Activated CD4-positive, alpha-beta memory T cell treated with anti-CD3 and anti-CD28 coated beads, Interleukin-2, amount 10 ng/mL, durations not matched to agents 7 days and 5 days (primary cell): Measurements from ENCODE around the gene CELF4. TPM values are rescaled to one million over a fixed set of nuclear protein-coding genes. Genes with fewer than 3 reads are reported as not detected.
A peak's percentile ranks its signal among the peaks of the same experiment; 100 is the strongest.

Experiments used
- CTCF ChIA-PET: fragments of 350-600 bp; sonication (Branson Sonifier 250); formaldehyde crosslinking; loops from one replicate; lab custom pipeline; 2021; ENCODE audit warnings: antibody characterized with exemption, inconsistent platforms; lab: Charles Lee
- POLR2A ChIA-PET: fragments of 350-600 bp; sonication (Branson Sonifier 250); formaldehyde crosslinking; loops from one replicate; lab custom pipeline; 2021; ENCODE audit warnings: antibody characterized with exemption; lab: Charles Lee
- DNase-seq: peaks from one replicate; pipeline ENCODE4 v3.0.0-alpha.2; 2020
- H3K27ac Mint-ChIP-seq: one replicate; pipeline ENCODE4 v1.8.0; 2021; ENCODE audit warnings: mild to moderate bottlenecking, mixed read lengths
- H3K27me3 Mint-ChIP-seq: one replicate; pipeline ENCODE4 v1.8.0; 2021; ENCODE audit warnings: mixed read lengths
- H3K36me3 Mint-ChIP-seq: one replicate; pipeline ENCODE4 v1.8.0; 2021; ENCODE audit warnings: low read depth, mixed read lengths
- H3K4me1 Mint-ChIP-seq: one replicate; pipeline ENCODE4 v1.8.0; 2021; ENCODE audit warnings: mixed read lengths
- H3K4me3 Mint-ChIP-seq: one replicate; pipeline ENCODE4 v1.8.0; 2021; ENCODE audit warnings: mild to moderate bottlenecking, mixed read lengths
- H3K9me3 Mint-ChIP-seq: one replicate; pipeline ENCODE4 v1.8.0; 2021; ENCODE audit warnings: mixed read lengths
- total RNA-seq, 2 experiments: library from RNA; stranded (reverse); gene quantifications; one replicate each; pipeline ENCODE4 v1.2.3, GENCODE V29; 2021

Gene CELF4
- total RNA-seq, result not detected

DNA sequence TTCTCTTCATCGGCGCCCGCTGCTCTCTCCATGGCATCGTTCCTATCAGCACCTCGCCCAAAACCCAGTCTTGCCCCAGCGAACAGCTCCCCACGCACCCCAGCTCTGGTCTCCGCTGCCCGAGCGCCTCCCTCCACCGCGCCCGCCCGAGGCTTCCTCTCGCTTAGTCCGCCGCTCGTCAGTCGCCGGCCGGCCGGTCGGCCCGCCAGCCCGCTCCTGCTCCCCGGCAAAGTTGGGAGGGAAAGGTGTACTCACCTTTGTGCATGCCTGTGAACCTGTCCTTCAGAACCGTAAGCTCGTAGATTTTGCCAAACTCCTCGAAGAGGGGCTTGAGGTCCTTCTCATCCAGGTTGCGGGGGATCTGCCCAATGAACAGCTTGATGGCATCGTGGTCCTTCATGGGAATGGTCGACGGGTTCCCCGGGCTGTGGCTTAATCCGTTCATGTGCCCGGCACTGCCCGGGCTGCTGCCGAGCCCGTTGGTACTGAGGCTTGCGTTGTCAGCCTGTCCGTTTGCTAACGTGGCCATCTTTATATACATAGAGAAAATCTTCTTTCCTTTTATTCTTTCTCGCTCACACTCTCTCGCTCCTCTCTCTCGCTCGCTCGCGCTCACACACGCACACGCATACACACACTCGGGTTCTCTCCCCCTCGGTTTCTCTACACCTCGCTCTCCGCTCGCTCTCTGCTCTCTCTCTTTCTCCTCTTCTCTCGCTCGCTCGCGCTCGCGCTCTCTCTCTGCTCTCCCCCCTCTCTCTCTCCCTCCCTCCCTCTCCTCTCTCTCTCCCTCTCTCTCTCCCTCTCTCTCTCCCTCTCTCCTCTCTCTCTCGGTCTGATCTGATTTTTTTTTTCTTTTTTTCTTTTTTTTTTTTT, at the start of gene CELF4:
TSS of gene CELF4 (minus strand) at position 698 of the 876 bp plus-strand sequence.
- Mint-ChIP-seq H3K9me3 (no peaks in the 10 kb centered on the region), H3K4me3 (peak within 1 kb of the TSS; percentile 24), H3K36me3 (no peaks in the 10 kb centered on the region), H3K27me3 (peaks cover 54% of the 10 kb centered on the region), H3K4me1 (peaks cover 9% of the 10 kb centered on the region), H3K27ac (no peak within 1 kb of the TSS)
- DNase-seq, result no peak
- ChIA-PET POLR2A (no interaction called here), CTCF (no interaction called here)

DNA sequence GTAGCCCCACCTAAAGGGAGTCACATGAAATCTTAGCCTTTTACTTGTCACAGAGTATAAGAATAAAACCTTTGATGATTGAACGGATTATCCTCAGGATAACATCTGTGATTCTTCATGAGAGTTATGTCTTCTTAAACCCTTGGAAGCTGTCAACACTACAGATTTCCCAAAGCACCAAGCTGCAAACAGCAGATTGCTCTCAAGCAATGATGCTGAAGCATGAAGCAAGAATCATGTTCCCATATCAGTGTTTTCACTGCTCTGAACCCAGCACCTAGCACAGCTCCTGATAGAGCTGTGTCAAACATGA, 47.6 kb upstream of the CELF4 start:
- no peaks in the 10 kb centered on the region for H3K4me1 Mint-ChIP-seq
- H3K27ac Mint-ChIP-seq, result no peak overlapping the region
- POLR2A ChIA-PET, result no interaction called here
- CTCF ChIA-PET, result no interaction called here
- no peak overlapping the region for H3K4me3 Mint-ChIP-seq
- no peak for DNase-seq
- H3K36me3 Mint-ChIP-seq, result no peaks in the 10 kb centered on the region
- no peaks in the 10 kb centered on the region for H3K9me3 Mint-ChIP-seq
- H3K27me3 Mint-ChIP-seq, result no peaks in the 10 kb centered on the region

DNA sequence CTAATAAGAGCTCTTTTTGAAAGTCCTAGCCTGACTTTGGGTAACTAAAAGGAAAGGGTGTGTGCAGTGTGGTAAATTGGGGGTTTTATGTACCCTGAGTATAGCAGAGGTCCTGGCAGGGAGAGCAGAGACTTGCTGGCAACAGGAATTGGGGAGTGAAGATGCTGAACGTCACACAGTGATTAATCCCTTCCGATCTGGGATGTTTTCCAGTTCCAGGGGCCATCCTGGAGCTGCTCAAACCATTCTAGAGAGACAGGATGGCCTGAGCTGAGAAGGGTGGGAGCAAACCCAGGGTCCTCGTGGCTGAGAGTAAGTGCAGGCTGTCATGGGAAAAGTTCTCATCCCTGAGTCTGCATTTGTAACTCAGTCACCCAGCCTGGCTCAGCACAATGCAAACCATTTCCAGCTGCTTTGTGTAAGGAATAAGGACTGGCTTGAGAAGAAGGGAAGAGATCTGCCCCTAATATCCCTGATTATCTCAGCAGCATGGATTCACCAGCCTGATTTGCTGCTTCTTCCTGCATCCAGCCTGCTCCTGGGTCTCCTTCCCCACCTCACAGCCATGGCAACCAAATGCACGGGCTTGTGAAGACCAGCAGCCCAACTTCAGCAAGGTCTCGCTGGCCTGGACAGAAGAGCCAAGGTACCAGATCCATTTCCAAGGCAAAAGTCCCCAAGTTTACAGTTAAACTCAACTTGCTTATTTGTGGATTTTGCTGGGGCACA, 47.1 kb upstream of the CELF4 start:
- H3K27me3 Mint-ChIP-seq, result no peaks in the 10 kb centered on the region
- POLR2A ChIA-PET, result no interaction called here
- H3K4me3 Mint-ChIP-seq, result no peak overlapping the region
- no peaks in the 10 kb centered on the region for H3K36me3 Mint-ChIP-seq
- H3K4me1 Mint-ChIP-seq, result no peaks in the 10 kb centered on the region
- no peak for DNase-seq
- no peaks in the 10 kb centered on the region for H3K9me3 Mint-ChIP-seq
- no peak overlapping the region for H3K27ac Mint-ChIP-seq
- CTCF ChIA-PET, result no interaction called here

DNA sequence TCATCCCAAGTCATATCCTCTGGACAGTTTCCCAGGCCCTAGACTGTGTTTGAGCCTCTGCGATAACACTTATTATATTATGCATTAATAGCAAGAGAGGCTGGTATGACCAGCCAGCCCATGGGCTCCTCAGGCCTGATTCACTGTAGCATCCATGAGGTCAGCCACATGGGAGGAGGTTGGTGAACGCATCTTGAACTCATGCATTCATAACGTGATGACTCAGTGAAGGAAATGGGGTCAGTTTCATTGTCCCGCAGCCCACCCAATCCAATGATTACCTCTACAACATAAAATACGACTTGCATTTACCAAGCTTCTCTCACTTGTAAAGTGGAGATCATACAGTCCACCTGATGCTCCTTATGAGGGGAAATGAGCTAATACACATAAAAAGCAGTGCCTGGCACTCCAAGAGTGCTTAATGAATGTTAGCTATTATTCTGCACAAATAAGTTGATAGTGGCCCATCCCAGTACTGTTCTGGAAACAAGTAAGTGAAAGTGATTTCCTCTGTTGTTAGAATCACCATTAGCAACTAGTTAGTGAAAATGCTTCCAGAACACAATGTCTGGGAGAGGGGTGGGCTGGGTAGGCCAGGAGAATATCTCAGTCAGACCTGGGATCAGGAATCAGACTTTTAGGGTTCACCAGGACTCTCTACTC, 46.1 kb upstream of the CELF4 start:
- Mint-ChIP-seq H3K36me3 (no peaks in the 10 kb centered on the region), H3K4me3 (no peak overlapping the region), H3K27ac (no peak overlapping the region), H3K9me3 (no peaks in the 10 kb centered on the region), H3K27me3 (no peaks in the 10 kb centered on the region), H3K4me1 (no peaks in the 10 kb centered on the region)
- DNase-seq, result no peak
- CTCF ChIA-PET, result no interaction called here
- POLR2A ChIA-PET, result no interaction called here

DNA sequence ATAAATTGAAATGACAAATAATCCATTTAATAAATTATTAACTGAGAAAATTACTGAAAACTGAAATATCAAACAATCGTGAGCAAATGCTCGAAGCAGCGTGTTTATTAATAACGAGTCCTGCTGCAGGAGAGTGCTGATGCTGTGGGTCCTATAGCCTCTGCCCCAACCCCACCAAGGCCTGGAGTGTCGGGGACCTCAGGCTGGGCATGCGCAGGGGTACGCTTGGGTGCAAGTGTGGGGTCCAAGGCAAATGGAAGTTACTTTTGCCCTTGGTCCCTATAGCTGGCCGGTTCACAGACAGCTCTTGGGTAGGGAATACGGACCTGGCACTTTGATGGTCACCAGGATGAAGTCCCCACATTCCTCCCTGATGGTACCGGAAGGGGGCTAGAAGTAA, 43.3 kb upstream of the CELF4 start:
- H3K9me3 Mint-ChIP-seq, result peaks cover under 1% of the 10 kb centered on the region
- no peak overlapping the region for H3K4me3 Mint-ChIP-seq

DNA sequence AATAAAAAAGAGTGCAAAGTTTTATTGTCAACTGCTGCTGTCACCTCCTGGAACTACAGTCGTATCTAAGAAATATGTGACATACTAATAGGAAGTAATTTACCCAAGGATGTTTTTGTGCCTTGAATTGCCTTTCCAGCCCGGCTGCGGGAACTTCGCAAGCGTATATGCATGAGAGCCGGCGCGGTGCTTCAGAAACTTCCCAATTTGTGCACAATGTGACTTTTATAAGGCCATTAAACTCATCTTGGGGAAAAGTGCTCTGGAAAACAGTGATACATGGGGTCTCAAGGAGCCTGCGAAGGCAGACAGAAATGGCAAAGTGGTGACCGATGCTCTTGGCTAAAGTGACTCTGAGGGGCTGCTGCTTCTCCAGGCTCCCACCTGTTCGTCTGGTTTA, 41.7 kb upstream of the CELF4 start:
- no peaks in the 10 kb centered on the region for H3K36me3 Mint-ChIP-seq
- ChIA-PET POLR2A (no interaction called here), CTCF (no interaction called here)
- peaks cover 3% of the 10 kb centered on the region for H3K9me3 Mint-ChIP-seq
- H3K4me3 Mint-ChIP-seq, result no peak overlapping the region
- DNase-seq, result no peak
- H3K4me1 Mint-ChIP-seq, result no peaks in the 10 kb centered on the region
- H3K27me3 Mint-ChIP-seq, result no peaks in the 10 kb centered on the region
- H3K27ac Mint-ChIP-seq, result no peak overlapping the region

More for the DNA sequence above, 43.3 kb upstream of the CELF4 start:
- Mint-ChIP-seq H3K27ac (no peak overlapping the region), H3K36me3 (no peaks in the 10 kb centered on the region), H3K27me3 (no peaks in the 10 kb centered on the region), H3K4me1 (no peaks in the 10 kb centered on the region)
- CTCF ChIA-PET, result no interaction called here
- no peak for DNase-seq
- POLR2A ChIA-PET, result no interaction called here

DNA sequence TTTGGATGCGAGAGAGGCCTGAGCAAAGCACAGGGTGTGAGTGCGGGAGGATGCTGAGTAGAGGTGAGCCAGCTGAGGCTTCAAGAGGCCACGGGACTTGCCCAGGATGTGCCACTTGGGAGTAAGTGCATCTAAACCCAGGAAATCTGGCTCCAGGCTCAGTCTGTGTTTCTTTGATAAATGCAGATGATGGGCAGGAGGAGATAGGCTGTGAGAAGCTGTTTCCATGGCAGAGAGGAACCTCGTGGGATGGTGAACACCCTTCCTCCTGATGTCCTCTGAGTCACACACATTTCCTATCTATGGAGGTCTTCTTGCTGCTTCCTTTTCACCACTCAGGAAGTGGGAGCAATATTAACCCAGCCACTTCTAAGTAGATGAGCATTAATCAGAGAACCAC, 38.4 kb upstream of the CELF4 start:
- Mint-ChIP-seq H3K36me3 (no peaks in the 10 kb centered on the region), H3K4me1 (no peaks in the 10 kb centered on the region), H3K27me3 (no peaks in the 10 kb centered on the region), H3K9me3 (peaks cover 3% of the 10 kb centered on the region), H3K4me3 (no peak overlapping the region), H3K27ac (no peak overlapping the region)
- no peak for DNase-seq
- ChIA-PET CTCF (no interaction called here), POLR2A (no interaction called here)

DNA sequence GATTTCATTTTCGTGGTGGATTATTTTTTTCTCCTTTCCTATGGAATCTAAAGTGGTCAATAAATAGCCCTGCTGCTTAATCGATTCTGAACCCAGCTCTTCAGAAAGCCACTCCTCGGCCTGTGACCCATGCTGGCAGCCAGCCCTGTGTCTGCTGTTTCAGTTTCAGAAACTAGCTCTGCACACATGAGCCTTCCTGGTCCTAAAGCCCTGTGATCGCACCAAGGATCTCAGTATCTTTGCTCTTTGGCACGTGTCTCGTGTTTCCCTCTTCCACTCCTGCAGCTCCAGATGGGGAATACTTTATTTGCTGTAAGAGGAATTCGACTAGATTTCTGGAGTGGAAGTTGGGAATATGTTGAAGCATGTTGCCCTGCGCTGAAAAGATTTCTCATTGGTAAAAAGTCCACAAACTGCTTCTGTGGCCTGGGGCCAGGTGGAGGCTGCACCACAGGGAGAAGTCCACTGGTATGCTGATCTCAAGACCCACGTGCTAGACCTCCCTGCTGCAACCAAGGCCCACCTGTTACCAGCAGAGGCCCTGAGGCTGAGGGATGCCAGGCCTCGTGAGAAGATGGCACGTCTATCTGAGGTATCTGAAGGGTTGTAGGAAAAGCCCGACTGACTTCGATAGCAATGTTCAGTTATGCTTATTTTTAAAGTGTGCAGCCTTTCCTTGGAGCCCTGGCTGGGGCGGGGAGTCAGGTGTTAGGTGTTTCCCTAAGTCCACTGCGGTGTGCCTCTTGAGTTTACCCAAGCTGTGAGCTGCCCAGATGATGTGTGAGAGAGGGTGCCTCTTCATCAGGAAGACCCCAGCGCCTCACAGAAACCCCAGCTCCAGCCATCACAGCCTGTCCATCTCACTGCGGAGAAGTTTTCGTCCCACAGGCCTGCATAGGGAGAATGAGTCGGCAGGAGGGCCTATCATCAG, 33.6 kb upstream of the CELF4 start:
- Mint-ChIP-seq H3K4me1 (no peaks in the 10 kb centered on the region), H3K27me3 (no peaks in the 10 kb centered on the region), H3K27ac (no peak overlapping the region), H3K4me3 (no peak overlapping the region), H3K36me3 (no peaks in the 10 kb centered on the region), H3K9me3 (peaks cover 3% of the 10 kb centered on the region)
- POLR2A ChIA-PET, result no interaction called here
- DNase-seq, result no peak
- CTCF ChIA-PET, result no interaction called here

DNA sequence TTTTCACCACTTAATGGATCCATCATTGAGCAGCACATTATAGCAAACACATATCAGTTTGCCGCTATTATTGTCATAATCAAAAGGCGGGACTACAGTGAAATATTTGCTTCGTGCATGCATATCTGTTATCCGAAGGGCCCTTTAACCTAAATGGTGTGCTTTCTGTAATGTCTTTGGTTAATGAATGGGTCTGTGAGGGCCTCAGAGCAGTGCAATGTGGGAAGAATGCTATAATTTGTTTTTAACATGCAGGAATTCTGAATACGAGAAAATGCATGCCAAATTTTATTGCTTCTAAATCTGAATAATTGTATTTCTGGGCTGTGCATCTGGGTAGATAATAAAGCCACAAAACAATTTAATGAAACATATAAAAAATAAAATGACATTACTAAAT, 32.8 kb upstream of the CELF4 start:
- no peak overlapping the region for H3K27ac Mint-ChIP-seq
- no peaks in the 10 kb centered on the region for H3K36me3 Mint-ChIP-seq
- no peaks in the 10 kb centered on the region for H3K4me1 Mint-ChIP-seq
- no peak for DNase-seq
- H3K9me3 Mint-ChIP-seq, result no peaks in the 10 kb centered on the region
- CTCF ChIA-PET, result no interaction called here
- POLR2A ChIA-PET, result no interaction called here
- H3K27me3 Mint-ChIP-seq, result no peaks in the 10 kb centered on the region
- H3K4me3 Mint-ChIP-seq, result no peak overlapping the region

DNA sequence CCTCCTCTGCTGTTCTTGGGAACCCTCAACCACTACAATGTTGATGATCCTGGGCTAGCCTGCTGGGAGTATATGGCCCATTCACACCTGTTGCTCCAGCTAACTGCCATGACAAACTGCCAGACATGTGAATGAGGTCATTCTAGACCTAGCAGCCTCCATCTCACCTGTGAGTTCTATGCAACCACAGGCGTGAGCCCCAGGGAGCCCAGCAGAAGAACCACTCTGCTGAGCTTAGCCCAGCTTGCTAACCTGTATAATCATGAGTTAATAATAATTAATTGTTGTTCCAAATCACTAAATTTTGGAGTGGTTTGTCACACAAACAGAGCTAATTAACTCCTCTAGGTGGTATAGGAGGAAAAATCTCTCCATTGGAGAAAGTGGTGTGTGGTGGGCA, 24.7 kb upstream of the CELF4 start:
- Mint-ChIP-seq H3K4me1 (no peaks in the 10 kb centered on the region), H3K27ac (no peak overlapping the region)
- no peak for DNase-seq

DNA sequence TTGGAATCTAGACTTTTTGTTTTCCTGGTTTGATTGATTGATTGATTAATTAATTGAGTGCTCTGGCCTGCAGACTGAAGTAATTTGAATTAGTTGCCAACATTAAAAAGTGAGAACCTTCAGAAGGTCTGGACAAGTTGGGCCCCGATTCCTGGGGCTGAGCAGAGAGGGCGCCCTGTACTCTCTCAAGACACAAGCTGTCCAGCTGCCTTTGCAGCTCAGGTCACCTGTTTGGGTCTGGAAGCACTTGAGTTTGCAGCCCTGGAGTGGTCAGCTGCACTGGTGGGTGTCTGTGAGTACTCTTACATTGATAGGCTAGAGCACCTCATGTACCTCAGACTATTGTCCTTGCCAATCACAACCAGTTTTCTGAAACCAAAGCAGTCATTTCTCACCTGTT, 22.7 kb upstream of the CELF4 start:
- no peak overlapping the region for H3K27ac Mint-ChIP-seq
- no peaks in the 10 kb centered on the region for H3K4me1 Mint-ChIP-seq
- ChIA-PET CTCF (no interaction called here), POLR2A (no interaction called here)
- no peaks in the 10 kb centered on the region for H3K9me3 Mint-ChIP-seq
- no peak overlapping the region for H3K4me3 Mint-ChIP-seq
- DNase-seq, result no peak
- no peaks in the 10 kb centered on the region for H3K27me3 Mint-ChIP-seq
- H3K36me3 Mint-ChIP-seq, result no peaks in the 10 kb centered on the region

More for the DNA sequence above, 24.7 kb upstream of the CELF4 start:
- no peaks in the 10 kb centered on the region for H3K27me3 Mint-ChIP-seq
- H3K9me3 Mint-ChIP-seq, result no peaks in the 10 kb centered on the region
- no peak overlapping the region for H3K4me3 Mint-ChIP-seq
- no peaks in the 10 kb centered on the region for H3K36me3 Mint-ChIP-seq
- CTCF ChIA-PET, result no interaction called here
- POLR2A ChIA-PET, result no interaction called here

DNA sequence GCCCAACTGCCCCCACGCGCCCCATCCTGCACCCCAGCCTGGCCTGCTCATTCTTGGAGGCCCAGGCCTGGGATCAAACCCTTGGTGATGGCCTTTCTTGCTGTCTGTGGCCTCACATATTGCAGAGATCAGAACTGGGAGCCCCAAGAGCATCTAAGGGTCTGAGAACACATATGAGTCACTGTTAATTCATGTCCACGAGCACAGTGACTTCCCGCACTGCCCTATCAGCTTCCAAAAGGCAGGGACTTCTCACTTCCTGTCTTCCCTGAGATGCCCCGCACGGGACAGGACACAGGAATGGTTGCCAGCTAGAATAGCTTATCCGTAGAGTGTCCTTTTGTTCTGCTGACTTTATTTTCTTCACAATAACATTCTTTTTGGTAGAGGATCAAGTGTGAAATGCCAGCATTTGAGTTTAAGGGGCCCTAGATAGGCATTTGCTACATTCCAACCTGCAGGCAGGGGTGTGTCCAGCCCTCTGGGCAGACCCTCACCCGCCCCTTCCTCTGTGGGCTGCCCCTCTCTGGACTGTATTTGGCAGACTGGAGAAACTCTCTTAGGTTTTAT, 21.1 kb upstream of the CELF4 start:
- ChIA-PET CTCF (no interaction called here), POLR2A (no interaction called here)
- H3K27me3 Mint-ChIP-seq, result no peaks in the 10 kb centered on the region
- H3K27ac Mint-ChIP-seq, result no peak overlapping the region
- no peak overlapping the region for H3K4me3 Mint-ChIP-seq
- no peak for DNase-seq
- no peaks in the 10 kb centered on the region for H3K9me3 Mint-ChIP-seq
- no peaks in the 10 kb centered on the region for H3K36me3 Mint-ChIP-seq
- H3K4me1 Mint-ChIP-seq, result no peaks in the 10 kb centered on the region
